Fibroblast of lung (primary cell): ENCODE results near the gene TENT5C. TPM values are rescaled to one million over a fixed set of nuclear protein-coding genes. Genes with fewer than 3 reads are reported as not detected.

ENCODE experiments used
- DNase-seq, 2 donors: peaks; one replicate each; pipeline versions ENCODE4 v3.0.0 to v3.0.0-alpha.2; 2010; ENCODE audit warnings: low read depth in 2 of 2
- H2AFZ ChIP-seq: 2 replicates; pipeline ENCODE4 v1.5.1; 2012; ENCODE audit warnings: low read length, control low read depth, inconsistent platforms
- H3K27ac ChIP-seq: 2 replicates; pipeline ENCODE4 v1.5.1; 2011; ENCODE audit warnings: low read length, control low read depth; ENCODE audit not compliant: insufficient read depth
- H3K27me3 ChIP-seq: 2 replicates; pipeline ENCODE4 v1.5.1; 2011; ENCODE audit warnings: mild to moderate bottlenecking, low read length; ENCODE audit not compliant: control insufficient read depth, insufficient read depth
- H3K36me3 ChIP-seq: 2 replicates; pipeline ENCODE4 v1.5.1; 2011; ENCODE audit warnings: low read length; ENCODE audit not compliant: control insufficient read depth, insufficient read depth
- H3K4me1 ChIP-seq: 2 replicates; pipeline ENCODE4 v1.5.1; 2011; ENCODE audit warnings: low read length; ENCODE audit not compliant: control insufficient read depth, insufficient read depth; ENCODE audit errors: extremely low read depth
- H3K4me2 ChIP-seq: 2 replicates; pipeline ENCODE4 v1.5.1; 2011; ENCODE audit warnings: low read length, control low read depth; ENCODE audit not compliant: insufficient read depth; ENCODE audit errors: extremely low read depth
- H3K4me3 ChIP-seq, 4 experiments: fragments of 200-600 bp in 1 of 4; sonication (generic) in 1 of 4; replicated peaks in 1 of 4; 2 replicates each; pipeline ENCODE4 v1.5.1; 2011 to 2016; ENCODE audit warnings: low read length in 4 of 4, low read depth in 3 of 4, mild to moderate bottlenecking in 3 of 4, control low read depth in 2 of 4, inconsistent platforms in 1 of 4, mixed read lengths in 1 of 4; ENCODE audit not compliant: insufficient read depth in 1 of 4; ENCODE audit errors: control extremely low read depth in 1 of 4
- H3K79me2 ChIP-seq: 2 replicates; pipeline ENCODE4 v1.5.1; 2012; ENCODE audit warnings: mild to moderate bottlenecking, low read length, inconsistent platforms; ENCODE audit not compliant: control insufficient read depth, insufficient read depth
- H3K9ac ChIP-seq: 2 replicates; pipeline ENCODE4 v1.5.1; 2011; ENCODE audit warnings: mild to moderate bottlenecking, low read length, control low read depth; ENCODE audit not compliant: insufficient read depth
- H3K9me3 ChIP-seq: 2 replicates; pipeline ENCODE4 v1.5.1; 2012; ENCODE audit warnings: low read depth, low read length; ENCODE audit not compliant: control insufficient read depth, insufficient read depth
- H4K20me1 ChIP-seq: 2 replicates; pipeline ENCODE4 v1.5.1; 2011; ENCODE audit warnings: low read length; ENCODE audit not compliant: control insufficient read depth, insufficient read depth; ENCODE audit errors: extremely low read depth
- EZH2 ChIP-seq: IDR thresholded peaks from 2 replicates; pipeline ENCODE4 v1.5.1; 2012; ENCODE audit warnings: low read length, control low read depth, mild to moderate bottlenecking; ENCODE audit errors: missing control alignments
- polyA plus RNA-seq, 2 donors: library from polyadenylated mRNA; depleted of rRNA in 1 of 2; stranded (reverse) in 1 of 2; unstranded in 1 of 2; fragments of >200 nt; gene quantifications; 2 replicates each; pipeline ENCODE4 v1.2.1, GENCODE V29; 2011 to 2012; ENCODE audit warnings: missing spikeins in 1 of 2
- total RNA-seq: library from RNA; depleted of rRNA; stranded (reverse); fragments of >200 nt; gene quantifications from 2 replicates; pipeline ENCODE4 v1.2.1, GENCODE V29; 2014
- TF ChIP-seq, protein P1 (sequence below), 2 donors: IDR thresholded peaks in 1 of 2; conservative IDR thresholded peaks in 1 of 2; 1 replicate in 1 of 2; 2 replicates in 1 of 2; pipeline ENCODE4 v1.5.1; 2011 to 2012; ENCODE audit warnings: low read length in 2 of 2, control low read depth in 1 of 2, inconsistent platforms in 1 of 2, low read depth in 1 of 2, mild to moderate bottlenecking in 1 of 2

The TENT5C gene
- total and polyA plus RNA-seq, 2 donors (not counting 1 experiment from before 2014, with no cell fraction given), result 4.2 to 8.1 TPM

DNA sequence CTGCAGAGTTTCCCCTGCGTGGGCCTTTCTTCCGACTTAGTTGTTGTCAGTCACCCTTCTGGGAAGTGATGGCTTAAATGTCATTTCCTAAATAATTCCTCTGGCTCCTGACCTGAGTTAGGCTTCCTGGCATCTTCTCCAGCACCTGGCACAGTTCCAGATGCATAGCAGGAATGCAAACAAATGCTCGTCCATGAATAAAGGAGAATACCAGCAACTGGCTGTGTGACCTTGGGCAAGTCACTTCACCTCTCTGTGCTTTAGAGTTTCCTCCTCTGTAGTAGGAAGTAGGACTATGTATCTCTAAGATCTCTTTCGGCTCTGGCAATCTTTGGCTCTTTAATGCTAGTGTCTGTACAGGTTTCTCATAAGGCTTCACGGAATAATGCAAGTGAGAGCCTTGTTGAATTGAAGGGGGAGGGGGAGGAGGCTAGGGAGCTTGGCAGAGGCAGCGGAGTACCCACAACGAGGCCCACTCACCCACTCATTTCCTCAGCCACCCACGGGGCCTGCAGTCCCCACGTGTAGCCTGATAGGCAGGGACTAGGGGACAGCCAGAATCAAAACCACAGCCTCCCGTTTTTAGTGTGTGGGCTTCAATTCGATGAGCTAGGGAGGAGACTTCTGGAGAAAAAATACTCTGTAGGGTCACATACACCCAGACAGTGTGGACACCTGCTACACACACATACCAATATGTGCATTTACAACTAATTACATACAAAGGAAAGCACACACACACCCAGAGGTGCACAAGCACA lies 48.1 kb downstream of the TENT5C start:
- no peak overlapping the region for H3K9ac ChIP-seq
- H3K4me3 ChIP-seq, result no peak overlapping the region
- TF ChIP-seq, protein P1, sequence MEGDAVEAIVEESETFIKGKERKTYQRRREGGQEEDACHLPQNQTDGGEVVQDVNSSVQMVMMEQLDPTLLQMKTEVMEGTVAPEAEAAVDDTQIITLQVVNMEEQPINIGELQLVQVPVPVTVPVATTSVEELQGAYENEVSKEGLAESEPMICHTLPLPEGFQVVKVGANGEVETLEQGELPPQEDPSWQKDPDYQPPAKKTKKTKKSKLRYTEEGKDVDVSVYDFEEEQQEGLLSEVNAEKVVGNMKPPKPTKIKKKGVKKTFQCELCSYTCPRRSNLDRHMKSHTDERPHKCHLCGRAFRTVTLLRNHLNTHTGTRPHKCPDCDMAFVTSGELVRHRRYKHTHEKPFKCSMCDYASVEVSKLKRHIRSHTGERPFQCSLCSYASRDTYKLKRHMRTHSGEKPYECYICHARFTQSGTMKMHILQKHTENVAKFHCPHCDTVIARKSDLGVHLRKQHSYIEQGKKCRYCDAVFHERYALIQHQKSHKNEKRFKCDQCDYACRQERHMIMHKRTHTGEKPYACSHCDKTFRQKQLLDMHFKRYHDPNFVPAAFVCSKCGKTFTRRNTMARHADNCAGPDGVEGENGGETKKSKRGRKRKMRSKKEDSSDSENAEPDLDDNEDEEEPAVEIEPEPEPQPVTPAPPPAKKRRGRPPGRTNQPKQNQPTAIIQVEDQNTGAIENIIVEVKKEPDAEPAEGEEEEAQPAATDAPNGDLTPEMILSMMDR (conservative IDR thresholded peaks at IDR 0.05 in 1 of 2, IDR thresholded peaks at IDR 0.05 in 1 of 2; ENCODE audit: low read depth in 1 of 2, low read length in 2 of 2), result no peak
- no peak for TF ChIP-seq EZH2
- no peaks in the 10 kb centered on the region for H4K20me1 ChIP-seq
- H3K9me3 ChIP-seq, result no peaks in the 10 kb centered on the region
- no peaks in the 10 kb centered on the region for H3K36me3 ChIP-seq
- no peak overlapping the region for H3K27ac ChIP-seq
- no peaks in the 10 kb centered on the region for H3K4me1 ChIP-seq
- H3K79me2 ChIP-seq, result no peaks in the 10 kb centered on the region
- no peak overlapping the region for H2AFZ ChIP-seq
- H3K27me3 ChIP-seq, result no peaks in the 10 kb centered on the region
- DNase-seq, result no peak
- H3K4me2 ChIP-seq, result no peak overlapping the region

DNA sequence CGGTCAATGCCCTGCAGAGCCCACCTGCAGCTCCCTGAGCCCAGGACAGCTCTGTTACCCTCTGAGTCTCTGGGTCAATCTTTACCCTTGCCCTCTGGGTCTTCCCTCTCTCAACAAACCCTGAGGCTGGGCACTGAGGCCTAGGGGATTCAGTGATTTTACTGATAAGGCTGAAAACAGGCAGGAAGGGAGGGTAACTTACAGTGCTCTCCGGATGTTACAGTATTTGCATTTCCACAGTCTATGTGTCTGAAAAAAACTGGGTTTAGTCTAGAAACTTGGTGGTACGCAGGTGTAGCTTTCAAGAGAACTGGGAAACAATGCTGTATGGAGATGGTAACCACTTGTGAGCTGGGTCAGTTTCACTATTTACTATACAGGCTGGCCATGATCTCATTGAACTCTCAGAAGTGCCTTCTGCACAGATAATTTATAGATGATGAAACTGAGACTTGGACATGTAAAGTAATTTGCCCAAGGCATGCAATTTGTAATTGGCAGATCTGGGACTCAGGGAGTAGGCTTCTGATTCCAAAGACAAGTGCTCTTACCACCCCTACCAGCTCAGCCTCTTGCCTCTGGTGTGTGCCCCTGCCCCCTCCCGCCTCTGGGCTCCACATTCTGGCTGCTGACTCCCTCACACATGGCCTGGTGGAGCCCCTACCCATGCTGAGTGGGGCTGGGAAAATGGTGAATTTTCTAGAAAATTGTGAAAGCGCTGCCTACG lies 48.8 kb downstream of the TENT5C start:
- Histone ChIP-seq H3K79me2 (no peaks in the 10 kb centered on the region), H3K9ac (no peak overlapping the region), H3K4me2 (no peak overlapping the region), H3K27me3 (no peaks in the 10 kb centered on the region), H3K4me1 (no peaks in the 10 kb centered on the region), H3K36me3 (no peaks in the 10 kb centered on the region), H3K27ac (no peak overlapping the region), H4K20me1 (no peaks in the 10 kb centered on the region), H2AFZ (no peak overlapping the region), H3K9me3 (no peaks in the 10 kb centered on the region), H3K4me3 (no peak overlapping the region)
- TF ChIP-seq EZH2, result no peak
- no peak for DNase-seq

DNA sequence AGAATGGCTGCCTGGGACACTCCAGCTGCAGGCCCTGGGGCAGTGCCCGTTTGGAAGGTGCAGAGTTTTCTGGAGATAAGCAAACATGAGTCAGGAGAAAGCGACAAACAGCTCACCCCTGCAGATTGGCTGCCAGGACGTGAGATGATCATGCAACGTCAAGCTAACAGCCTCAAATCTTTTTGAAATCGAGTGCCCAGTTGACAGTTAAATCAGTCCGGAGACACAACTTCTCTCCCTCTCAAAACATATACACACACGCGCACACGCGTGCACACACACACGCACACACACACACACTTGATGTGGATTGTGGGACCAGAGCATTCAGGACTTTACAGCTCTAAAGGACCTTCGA lies 49.4 kb downstream of the TENT5C start:
- Histone ChIP-seq H3K9ac (no peak overlapping the region), H2AFZ (no peak overlapping the region), H4K20me1 (no peaks in the 10 kb centered on the region), H3K27me3 (no peaks in the 10 kb centered on the region), H3K27ac (no peak overlapping the region), H3K4me2 (no peak overlapping the region), H3K4me1 (no peaks in the 10 kb centered on the region), H3K9me3 (no peaks in the 10 kb centered on the region), H3K4me3 (no peak overlapping the region), H3K79me2 (no peaks in the 10 kb centered on the region), H3K36me3 (no peaks in the 10 kb centered on the region)
- TF ChIP-seq, protein P1 (conservative IDR thresholded peaks at IDR 0.05 in 1 of 2, IDR thresholded peaks at IDR 0.05 in 1 of 2; ENCODE audit: low read depth in 1 of 2, low read length in 2 of 2), result no peak
- no peak for TF ChIP-seq EZH2
- DNase-seq, result no peak
